Activated CD8-positive, alpha-beta memory T cell treated with anti-CD3 and anti-CD28 coated beads for 36 hours (primary cell): Measurements from ENCODE around the gene NEK8. TPM values are rescaled to one million over a fixed set of nuclear protein-coding genes. Genes with fewer than 3 reads are reported as not detected.
"Not testable (repeated sequence)": the region's sequence is repeated elsewhere in the genome, so short reads cannot be mapped to it uniquely, and the experiment has no call there.

Experiments used
- CTCF ChIA-PET: fragments of 350-600 bp; sonication (Branson Sonifier 250); formaldehyde crosslinking; loops from one replicate; lab custom pipeline; 2021; ENCODE audit warnings: antibody characterized with exemption; lab: Charles Lee
- POLR2A ChIA-PET: fragments of 350-600 bp; sonication (Branson Sonifier 250); formaldehyde crosslinking; loops from one replicate; lab custom pipeline; 2021; ENCODE audit warnings: antibody characterized with exemption; lab: Charles Lee
- total RNA-seq, 2 experiments: library from RNA; stranded (reverse); gene quantifications; one replicate each; pipeline ENCODE4 v1.2.3, GENCODE V29; 2021

Gene NEK8
- total RNA-seq, 2 experiments from 2014 or later, result 6.0 to 6.8 TPM

GRCh38 chr17:28722417-28723158, 6.0 kb upstream of the NEK8 start:
- POLR2A ChIA-PET, result interaction anchor here (0.6 to 4.2 kb wide), 2 partner anchors 11 to 1113 kb away, joined by 4 to 43 read pairs; partner anchors contain the start of gene PROCA1
- CTCF ChIA-PET, result no interaction called here

GRCh38 chr17:28723159-28723835, 5.3 kb upstream of the NEK8 start:
- CTCF ChIA-PET, result no interaction called here

GRCh38 chr17:28723836-28724499, 4.6 kb upstream of the NEK8 start:
- POLR2A ChIA-PET, result interaction anchor here (5.9 kb wide), 1 partner anchor 24 kb away, joined by 102 read pairs; the partner anchor contains the start of gene TRAF4
- CTCF ChIA-PET, result interaction anchor here (9.4 kb wide), 1 partner anchor 23 kb away, joined by 286 read pairs; the partner anchor contains the start of gene TRAF4

More at GRCh38 chr17:28723159-28723835, 5.3 kb upstream of the NEK8 start:
- POLR2A ChIA-PET, result interaction anchor here (4.2 kb wide), 1 partner anchor 12 kb away, joined by 43 read pairs; the partner anchor contains the start of gene PROCA1

- ChIA-PET POLR2A (interaction anchor here (0.8 to 5.9 kb wide), 3 partner anchors 23 to 131 kb away, joined by 3 to 102 read pairs (median 3); partner anchors contain the start of genes SUPT6H and TRAF4), CTCF (interaction anchor here (4.8 to 9.4 kb wide), 2 partner anchors 23 to 39 kb away, joined by 72 to 286 read pairs; partner anchors contain the start of gene TRAF4)
Measured at GRCh38 chr17:28724500-28725165, 4.0 kb upstream of the NEK8 start.

- ChIA-PET CTCF (interaction anchor here (2.3 to 9.4 kb wide), 4 partner anchors 22 to 191 kb away, joined by 10 to 286 read pairs (median 42); partner anchors contain the start of genes FLOT2 and TRAF4), POLR2A (interaction anchor here (0.8 to 5.9 kb wide), 3 partner anchors 22 to 130 kb away, joined by 3 to 102 read pairs (median 3); partner anchors contain the start of genes SUPT6H and TRAF4)
Measured at GRCh38 chr17:28725166-28725659, 3.4 kb upstream of the NEK8 start.

GRCh38 chr17:28725660-28726225, 2.8 kb upstream of the NEK8 start:
- POLR2A ChIA-PET, result interaction anchor here (0.7 to 5.9 kb wide), 7 partner anchors 14 to 224 kb away, joined by 3 to 102 read pairs (median 5); partner anchors contain the start of genes BLTP2, DHRS13, FLOT2 and PROCA1
- CTCF ChIA-PET, result interaction anchor here (0.6 to 9.4 kb wide), 15 partner anchors 14 to 225 kb away, joined by 3 to 286 read pairs (median 8); partner anchors contain the start of genes FLOT2, PHF12, PROCA1 and SDF2

- CTCF ChIA-PET, result interaction anchor here (0.6 to 9.4 kb wide), 23 partner anchors 9 to 231 kb away, joined by 3 to 286 read pairs (median 7); partner anchors contain the start of genes FLOT2, PHF12, PROCA1 and SDF2
- POLR2A ChIA-PET, result interaction anchor here (0.5 to 5.9 kb wide), 8 partner anchors 15 to 225 kb away, joined by 3 to 102 read pairs (median 8); partner anchors contain the start of genes BLTP2, DHRS13, FLOT2 and PHF12
Measured at GRCh38 chr17:28726226-28726626, 2.4 kb upstream of the NEK8 start, which contains the start of gene TLCD1. TLCD1 (minus strand) TSS chr17:28726233; CDS start chr17:28726097, 136 bp downstream.

- ChIA-PET POLR2A (interaction anchor here (0.5 to 5.9 kb wide), 13 partner anchors 15 to 225 kb away, joined by 3 to 102 read pairs (median 5); partner anchors contain the start of genes BLTP2, DHRS13, FLOT2 and PHF12), CTCF (interaction anchor here (0.6 to 9.4 kb wide), 29 partner anchors 7 to 390 kb away, joined by 3 to 286 read pairs (median 7); partner anchors contain the start of genes FLOT2, PHF12, PROCA1 and RPL23A)
Measured at GRCh38 chr17:28726627-28727491, 1.7 kb upstream of the NEK8 start.

GRCh38 chr17:28729950-28730330, 1.4 kb downstream of the NEK8 start:
- ChIA-PET POLR2A (interaction anchor here (5.9 kb wide), 1 partner anchor 18 kb away, joined by 102 read pairs; the partner anchor contains the start of gene TRAF4), CTCF (interaction anchor here (0.7 to 9.4 kb wide), 3 partner anchors 17 to 221 kb away, joined by 4 to 286 read pairs (median 53); partner anchors contain the start of genes PHF12 and TRAF4)

GRCh38 chr17:28733346-28733745, 4.8 kb downstream of the NEK8 start:
- ChIA-PET CTCF (interaction anchor here (2.4 to 9.4 kb wide), 2 partner anchors 14 to 17 kb away, joined by 7 to 286 read pairs; partner anchors contain the start of gene TRAF4), POLR2A (no interaction called here)

GRCh38 chr17:28734712-28735241, 6.2 kb downstream of the NEK8 start:
- POLR2A ChIA-PET, result no interaction called here
- CTCF ChIA-PET, result interaction anchor here (1.1 to 2.4 kb wide), 3 partner anchors 8 to 29 kb away, joined by 4 to 7 read pairs (median 7); no protein-coding TSS in a partner anchor

- ChIA-PET POLR2A (no interaction called here), CTCF (interaction anchor here (1.1 to 2.4 kb wide), 3 partner anchors 8 to 28 kb away, joined by 4 to 7 read pairs (median 7); no protein-coding TSS in a partner anchor)
Measured at GRCh38 chr17:28735242-28735722, 6.7 kb downstream of the NEK8 start.

GRCh38 chr17:28735913-28736769, 7.6 kb downstream of the NEK8 start:
- POLR2A ChIA-PET, result not testable (repeated sequence)
- CTCF ChIA-PET, result interaction anchor here (1.1 to 2.4 kb wide), 3 partner anchors 9 to 27 kb away, joined by 4 to 7 read pairs (median 7); no protein-coding TSS in a partner anchor

- ChIA-PET POLR2A (no interaction called here), CTCF (no interaction called here)
Measured at GRCh38 chr17:28737316-28737715, 8.7 kb downstream of the NEK8 start.
